Skin epidermis (tissue), 12 donors: ENCODE data around the gene VPS37B.
"Not testable (repeated sequence)": the region's sequence is repeated elsewhere in the genome, so short reads cannot be mapped to it uniquely, and the experiment has no call there.

Experiments
- H3K27ac ChIP-seq, 21 experiments: fragments of 200-600 bp; sonication (generic) in 11 of 21; one replicate each; pipeline ENCODE4 v1.5.0; 2020; ENCODE audit warnings: mild to moderate bottlenecking in 3 of 21, inconsistent platforms in 2 of 21, moderate library complexity in 2 of 21
- H3K4me3 ChIP-seq, 7 experiments: fragments of 200-600 bp; sonication (generic) in 2 of 7; one replicate each; pipeline ENCODE4 v1.5.0; 2020; ENCODE audit warnings: inconsistent platforms in 2 of 7, mild to moderate bottlenecking in 2 of 7, moderate library complexity in 1 of 7

The VPS37B gene

DNA sequence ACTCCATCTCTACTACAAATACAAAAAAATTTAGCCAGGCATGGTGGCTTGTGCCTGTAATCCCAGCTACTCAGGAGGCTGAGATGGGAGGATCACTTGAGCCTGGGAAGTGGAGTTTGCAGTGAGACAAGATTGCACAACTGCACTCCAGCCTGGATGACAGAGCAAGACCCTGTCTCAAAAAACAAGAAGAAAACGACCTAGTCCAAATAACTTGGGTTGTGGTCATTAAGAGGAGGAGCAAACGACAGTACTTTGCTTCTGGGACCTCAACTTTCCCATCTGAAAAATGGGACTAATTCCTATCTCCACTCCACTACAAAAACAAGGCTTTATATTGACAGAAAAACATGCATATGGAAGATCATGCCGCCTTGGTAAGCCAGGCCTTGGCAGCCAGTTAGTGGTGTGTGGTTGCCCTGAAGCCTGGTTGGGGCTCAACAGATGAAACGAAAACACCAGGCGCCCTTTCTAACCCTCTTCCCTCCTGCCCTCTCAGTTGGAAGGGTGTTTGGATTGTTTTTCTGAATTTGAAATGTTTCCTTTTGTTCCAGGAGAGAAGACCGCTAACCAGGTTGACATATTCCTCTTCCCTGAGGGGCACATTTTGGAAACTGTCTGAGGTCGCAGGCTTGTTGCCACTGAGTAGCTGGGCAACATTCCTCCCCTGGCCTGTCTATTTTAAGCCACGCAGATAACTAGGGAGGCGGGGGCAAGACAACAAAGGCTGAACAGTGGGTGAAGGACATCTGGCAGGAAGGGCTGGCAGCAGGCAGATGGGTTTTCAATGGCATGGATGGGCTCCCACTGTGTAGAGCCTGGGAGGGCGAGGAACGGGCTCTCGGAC, 13.7 kb upstream of the VPS37B start:
- no peak overlapping the region for H3K27ac ChIP-seq
- no peak overlapping the region for H3K4me3 ChIP-seq

GRCh38 chr12:122908915-122909314, 13.0 kb upstream of the VPS37B start:
- Histone ChIP-seq H3K27ac (no peak overlapping the region), H3K4me3 (no peak overlapping the region)

DNA sequence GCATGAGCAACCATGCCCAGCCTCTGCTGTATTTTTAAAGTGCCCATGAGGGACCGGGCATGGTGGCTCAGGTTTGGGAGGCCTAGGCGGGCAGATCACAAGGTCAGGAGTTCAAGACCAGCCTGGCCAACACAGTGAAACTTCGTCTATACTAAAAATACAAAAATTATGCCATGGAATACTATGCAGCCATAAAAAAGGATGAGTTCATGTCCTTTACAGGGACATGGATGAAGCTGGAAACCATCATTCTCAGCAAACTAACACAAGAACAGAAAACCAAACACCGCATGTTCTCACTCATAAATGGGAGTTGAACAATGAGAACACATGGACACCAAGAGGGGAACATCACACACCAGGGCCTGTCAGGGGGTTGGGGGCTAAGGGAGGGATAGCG, 9.3 kb upstream of the VPS37B start:
- not testable (repeated sequence) for H3K4me3 ChIP-seq
- H3K27ac ChIP-seq = peak overlapping the region in 1 of 21 experiments; percentile 54

GRCh38 chr12:122903693-122904034, 7.7 kb upstream of the VPS37B start:
- no peak overlapping the region for H3K27ac ChIP-seq
- no peak overlapping the region for H3K4me3 ChIP-seq

GRCh38 chr12:122902854-122903692, 7.1 kb upstream of the VPS37B start:
- no peak overlapping the region for H3K27ac ChIP-seq
- H3K4me3 ChIP-seq = no peak overlapping the region

GRCh38 chr12:122899887-122900286, 4.0 kb upstream of the VPS37B start:
- Histone ChIP-seq H3K4me3 (no peak overlapping the region), H3K27ac (peak overlapping the region in 5 of 21 experiments; percentile 4 to 82 (median 72))

GRCh38 chr12:122896662-122897061, 738 bp upstream of the VPS37B start:
- no peak overlapping the region for H3K4me3 ChIP-seq
- H3K27ac ChIP-seq = peak overlapping the region in 12 of 21 experiments; percentile 17 to 100 (median 95)

GRCh38 chr12:122895320-122895703, 612 bp downstream of the VPS37B start:
- Histone ChIP-seq H3K4me3 (peak overlapping the region; percentile 50 to 88 (median 77)), H3K27ac (peak overlapping the region; percentile 79 to 100 (median 94))

- peak overlapping the region; percentile 50 to 88 (median 77) for H3K4me3 ChIP-seq
- H3K27ac ChIP-seq = peak overlapping the region; percentile 79 to 100 (median 94)
These were observed 1.5 kb downstream of the VPS37B start for GRCh38 chr12:122894193-122895121.

DNA sequence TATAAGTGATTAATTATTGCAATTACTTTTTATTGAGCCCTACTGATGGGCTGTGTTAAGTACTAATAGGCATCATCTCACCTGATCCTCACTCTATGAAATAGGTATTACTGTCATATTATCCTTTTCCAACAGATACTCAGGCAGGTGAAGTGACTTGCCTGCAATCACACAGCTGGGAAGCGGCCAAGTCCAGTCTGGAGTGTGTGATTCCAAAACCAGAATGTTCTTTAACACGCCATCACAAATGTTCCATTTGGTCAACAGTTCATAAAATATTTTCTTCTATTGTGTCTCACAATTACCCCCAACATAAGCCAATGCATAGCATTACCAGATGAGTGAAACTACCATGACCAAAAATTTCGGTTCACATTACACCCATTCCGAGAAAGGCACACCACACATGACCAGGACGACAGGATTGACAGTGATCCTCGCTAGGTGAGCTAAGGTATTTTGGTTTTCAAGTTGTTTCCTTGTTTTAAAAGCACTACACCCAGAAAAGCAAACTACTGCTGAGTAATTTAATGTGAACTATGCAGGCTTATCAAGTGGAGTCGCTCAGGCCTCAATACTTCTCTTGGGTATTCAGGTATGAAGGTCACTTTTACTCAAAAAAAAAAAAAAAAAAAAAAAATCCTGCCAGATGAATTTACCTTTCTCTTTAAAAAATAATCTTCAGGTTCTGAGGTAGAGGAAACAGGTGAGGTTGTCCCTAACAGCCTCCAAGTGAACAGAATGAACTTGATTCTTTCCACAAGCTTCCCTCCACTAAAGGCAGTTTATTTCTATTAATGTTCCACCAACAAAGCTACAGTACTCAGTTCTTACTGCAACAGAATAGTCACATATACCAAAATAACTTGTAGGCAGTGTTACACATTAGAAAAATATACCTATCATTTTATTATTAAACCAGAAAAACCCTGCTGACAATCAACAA, 2.4 kb downstream of the VPS37B start:
- Histone ChIP-seq H3K4me3 (peak overlapping the region in 5 of 7 experiments; percentile 50 to 88 (median 77)), H3K27ac (peak overlapping the region in 13 of 21 experiments; percentile 21 to 100 (median 95))

DNA sequence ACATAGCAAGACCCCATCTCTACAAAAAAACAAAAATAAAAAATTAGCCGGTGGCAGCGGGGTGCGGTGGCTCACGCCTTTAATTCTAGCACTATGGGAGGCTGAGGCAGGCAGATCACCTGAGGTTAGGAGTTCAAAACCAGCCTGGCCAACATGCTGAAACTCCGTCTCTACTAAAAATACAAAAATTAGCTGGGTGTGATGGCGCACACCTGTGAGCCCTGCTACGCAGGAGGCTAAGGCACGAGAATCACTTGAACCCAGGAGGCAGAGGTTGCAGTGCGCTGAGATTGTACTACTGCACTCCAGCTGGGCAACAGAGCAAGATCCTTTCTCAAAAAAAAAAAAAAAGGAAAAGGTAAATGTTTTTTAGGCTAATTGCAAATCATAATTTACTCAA, 3.2 kb downstream of the VPS37B start:
- H3K4me3 ChIP-seq = not testable (repeated sequence)
- H3K27ac ChIP-seq = peak overlapping the region in 17 of 21 experiments; percentile 5 to 84 (median 62)

DNA sequence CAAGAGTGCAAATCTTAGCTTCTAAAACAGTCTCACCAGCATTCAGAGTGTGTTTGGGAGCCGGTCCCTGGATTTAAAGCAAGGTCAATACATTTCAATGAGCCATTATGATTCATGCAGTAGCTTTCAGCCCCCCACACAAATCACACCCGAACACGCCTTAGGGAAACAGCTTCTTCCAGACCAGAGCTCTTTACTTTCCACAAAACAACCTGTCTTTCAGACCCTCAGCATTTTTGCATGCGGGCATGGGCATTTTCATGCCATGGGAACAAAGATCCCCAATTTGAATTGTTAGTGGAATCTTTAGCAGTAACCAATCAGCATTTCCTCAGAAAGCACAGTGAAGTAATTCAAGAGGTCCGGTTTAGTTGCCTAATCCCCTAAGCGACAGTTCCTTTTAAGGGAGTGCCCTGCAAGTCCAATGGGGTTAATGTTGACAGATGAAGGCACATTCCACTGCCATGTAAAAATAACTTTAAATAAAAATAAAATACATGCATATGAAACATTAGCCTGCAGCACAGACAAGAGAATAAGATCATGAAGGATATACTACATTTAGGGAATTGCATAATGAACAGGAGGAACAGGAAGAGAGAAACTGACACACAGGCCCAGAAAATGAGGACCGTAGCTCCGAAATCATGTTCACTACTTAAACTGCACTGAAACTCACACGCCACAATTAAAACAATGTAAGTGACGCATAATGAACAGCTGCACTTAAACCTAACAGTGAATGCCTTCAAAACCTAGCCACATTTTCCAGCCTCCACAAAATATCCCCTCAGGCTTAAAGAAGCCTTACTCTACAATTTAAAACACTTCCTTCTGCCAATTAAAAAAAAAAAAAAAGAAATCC, 4.0 kb downstream of the VPS37B start:
- Histone ChIP-seq H3K27ac (peak overlapping the region in 18 of 21 experiments; percentile 32 to 84 (median 62)), H3K4me3 (peak overlapping the region in 1 of 7 experiments; percentile 4)

- H3K4me3 ChIP-seq = no peak overlapping the region
- H3K27ac ChIP-seq = peak overlapping the region in 17 of 21 experiments; percentile 36 to 93 (median 83)
These were observed 6.0 kb downstream of the VPS37B start for GRCh38 chr12:122889761-122890520.

DNA sequence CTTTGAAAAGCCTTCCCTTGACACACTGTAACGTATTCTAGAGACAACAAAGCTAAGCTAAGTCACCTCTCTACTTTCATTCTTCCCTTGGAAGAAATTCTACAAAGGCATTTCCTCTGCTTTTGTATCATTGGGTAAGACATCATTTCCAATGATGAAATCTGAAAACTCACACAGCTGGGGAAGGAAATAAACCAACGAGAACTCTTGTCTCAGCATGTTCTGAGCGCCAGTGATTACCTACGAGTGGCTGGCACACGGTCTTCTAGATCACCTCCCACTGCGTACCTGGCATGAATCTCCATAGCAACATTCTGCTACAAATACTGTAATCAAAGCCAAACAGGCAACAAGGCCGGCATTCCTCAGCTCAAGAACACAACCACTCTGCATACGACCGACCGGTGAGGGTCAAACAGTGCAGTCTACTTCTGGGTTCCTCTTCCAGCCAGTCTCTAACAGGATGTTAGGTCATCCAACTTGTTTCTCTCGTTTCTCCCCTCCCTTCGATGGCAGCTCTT, 7.6 kb downstream of the VPS37B start:
- Histone ChIP-seq H3K27ac (peak overlapping the region; percentile 33 to 93 (median 80)), H3K4me3 (peak overlapping the region in 2 of 7 experiments; percentile 5 to 20)

GRCh38 chr12:122887819-122888212, 8.1 kb downstream of the VPS37B start:
- Histone ChIP-seq H3K4me3 (peak overlapping the region in 1 of 7 experiments; percentile 20), H3K27ac (peak overlapping the region in 20 of 21 experiments; percentile 13 to 92 (median 80))
